ENCODE results near the gene JAM3.

JAM3 gene

DNA sequence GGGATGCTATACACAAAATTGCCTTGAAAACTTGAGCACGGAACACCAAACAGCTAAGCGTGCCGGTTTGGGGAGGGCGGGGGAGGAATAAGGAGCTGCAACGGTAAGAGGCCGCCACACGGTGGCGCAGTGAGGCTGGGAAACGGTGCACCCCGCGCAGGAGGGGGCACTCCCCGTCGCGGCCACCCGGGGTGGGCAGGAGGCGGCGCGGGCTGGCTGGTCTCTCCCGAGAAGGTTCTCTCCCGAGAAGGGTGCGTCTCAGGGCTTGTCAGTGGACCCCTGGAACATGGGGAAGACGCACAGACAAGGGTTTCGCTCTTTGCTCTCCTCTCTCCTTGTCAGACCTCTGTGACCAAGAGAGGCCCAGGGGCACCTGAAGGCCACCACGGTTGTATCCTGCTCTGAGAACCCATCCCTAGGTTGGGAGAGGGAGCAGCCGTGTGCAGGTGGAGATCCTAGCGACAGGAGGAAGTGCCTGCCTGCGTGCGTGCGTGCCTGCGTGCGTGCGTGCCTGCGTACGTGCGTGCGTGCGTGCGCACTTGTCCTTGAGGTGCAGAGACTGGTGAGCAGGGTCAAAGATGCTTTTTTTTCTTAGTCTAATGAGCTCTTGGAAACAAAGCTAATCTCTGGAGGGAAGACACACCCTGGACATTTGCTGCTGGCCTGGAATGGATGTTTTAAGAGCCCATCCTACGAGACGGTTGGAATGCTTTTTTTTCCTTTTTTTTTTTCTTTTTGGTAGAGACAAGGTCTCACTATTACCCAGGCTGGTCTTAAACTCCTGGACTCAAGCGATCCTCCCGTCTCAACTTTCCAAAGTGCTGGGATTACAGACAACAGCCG, 18.1 kb upstream of the JAM3 start:
- H3K9me3 ChIP-seq (ENCODE audit: low read depth, low read length): no peaks in the 10 kb centered on the region
- H3K9ac ChIP-seq (ENCODE audit: insufficient read length): no peak overlapping the region
- no peaks in the 10 kb centered on the region for H3K36me3 ChIP-seq (ENCODE audit: insufficient read depth, low read length)
- DNase-seq (ENCODE audit: low read depth, low spot score): no peak
- H3K4me3 ChIP-seq: peak overlapping the region; percentile 59
- no peak overlapping the region for H3K27ac ChIP-seq
- no peak for TF ChIP-seq FOXP2 (optimal IDR thresholded peaks at IDR 0.05; ENCODE audit: control extremely low read depth, extremely low read length, insufficient read depth)
- no peak for TF ChIP-seq POLR2AphosphoS5 (IDR thresholded peaks at IDR 0.05; ENCODE audit: borderline replicate concordance, low read depth, low read length)

- Histone ChIP-seq H3K27ac (no peak overlapping the region), H3K9ac (ENCODE audit: insufficient read length) (no peak overlapping the region), H3K4me3 (no peak overlapping the region), H3K9me3 (ENCODE audit: low read depth, low read length) (no peaks in the 10 kb centered on the region), H3K36me3 (ENCODE audit: insufficient read depth, low read length) (no peaks in the 10 kb centered on the region)
- no peak for TF ChIP-seq EZH2 (IDR thresholded peaks at IDR 0.05)
- TF ChIP-seq FOXP2 (optimal IDR thresholded peaks at IDR 0.05; ENCODE audit: control extremely low read depth, extremely low read length, insufficient read depth): no peak
- TF ChIP-seq POLR2AphosphoS5 (IDR thresholded peaks at IDR 0.05; ENCODE audit: borderline replicate concordance, low read depth, low read length): no peak
- no peak for DNase-seq (ENCODE audit: low read depth, low spot score)
Observed at GRCh38 chr11:134052395-134052987, 16.4 kb upstream of the JAM3 start.

DNA sequence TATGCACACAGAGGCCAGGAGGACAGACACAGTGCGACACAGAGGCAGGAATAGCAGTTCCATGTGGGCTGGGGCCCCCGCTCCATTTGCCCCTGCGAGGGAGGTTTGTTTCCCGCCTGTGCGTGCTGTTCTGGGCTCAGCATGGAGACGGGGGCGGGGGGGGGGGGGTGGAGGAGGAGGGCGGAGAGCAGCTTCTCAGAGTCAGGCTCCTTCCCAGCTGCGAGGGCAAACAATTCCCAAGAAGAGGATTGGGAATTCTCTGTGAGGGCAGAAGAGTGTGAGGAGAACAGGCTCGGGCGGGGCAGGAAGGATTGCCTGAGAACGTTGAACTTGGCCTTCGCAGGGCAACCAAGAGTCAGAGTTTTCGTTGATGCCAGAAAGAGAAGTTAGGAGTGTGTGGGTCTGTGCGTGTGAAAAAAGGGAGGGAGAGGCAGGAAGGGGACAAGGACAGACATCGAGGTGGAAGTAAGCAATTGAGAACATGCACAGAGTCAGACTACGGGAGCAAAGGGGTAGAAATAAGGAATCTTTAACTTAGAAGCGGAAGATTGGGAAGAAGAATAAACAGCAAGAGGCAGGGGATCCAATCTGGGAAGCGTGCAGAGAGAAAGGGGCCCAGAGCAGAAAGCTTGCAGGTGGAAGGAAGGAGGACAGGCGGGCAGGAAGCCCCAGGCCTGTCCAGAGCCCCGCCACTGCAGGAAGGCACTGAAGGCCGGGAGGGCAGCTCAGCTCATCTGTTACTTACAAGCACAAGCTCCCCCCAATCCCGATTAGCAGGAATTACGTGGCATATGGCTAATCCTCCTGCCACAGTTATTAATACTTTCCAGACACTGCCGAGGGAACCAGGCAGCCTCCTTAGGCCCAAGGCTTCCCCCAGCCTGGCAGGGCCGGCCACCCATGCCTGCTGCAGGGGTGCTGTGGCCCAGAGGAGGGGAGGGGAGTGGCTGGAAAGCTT, 15.6 kb upstream of the JAM3 start:
- no peaks in the 10 kb centered on the region for H3K36me3 ChIP-seq (ENCODE audit: insufficient read depth, low read length)
- no peak overlapping the region for H3K27ac ChIP-seq
- no peak for DNase-seq (ENCODE audit: low read depth, low spot score)
- no peaks in the 10 kb centered on the region for H3K9me3 ChIP-seq (ENCODE audit: low read depth, low read length)
- TF ChIP-seq POLR2AphosphoS5 (IDR thresholded peaks at IDR 0.05; ENCODE audit: borderline replicate concordance, low read depth, low read length): no peak
- no peak for TF ChIP-seq EZH2 (IDR thresholded peaks at IDR 0.05)
- TF ChIP-seq FOXP2 (optimal IDR thresholded peaks at IDR 0.05; ENCODE audit: control extremely low read depth, extremely low read length, insufficient read depth): no peak
- H3K9ac ChIP-seq (ENCODE audit: insufficient read length): no peak overlapping the region
- H3K4me3 ChIP-seq: no peak overlapping the region

DNA sequence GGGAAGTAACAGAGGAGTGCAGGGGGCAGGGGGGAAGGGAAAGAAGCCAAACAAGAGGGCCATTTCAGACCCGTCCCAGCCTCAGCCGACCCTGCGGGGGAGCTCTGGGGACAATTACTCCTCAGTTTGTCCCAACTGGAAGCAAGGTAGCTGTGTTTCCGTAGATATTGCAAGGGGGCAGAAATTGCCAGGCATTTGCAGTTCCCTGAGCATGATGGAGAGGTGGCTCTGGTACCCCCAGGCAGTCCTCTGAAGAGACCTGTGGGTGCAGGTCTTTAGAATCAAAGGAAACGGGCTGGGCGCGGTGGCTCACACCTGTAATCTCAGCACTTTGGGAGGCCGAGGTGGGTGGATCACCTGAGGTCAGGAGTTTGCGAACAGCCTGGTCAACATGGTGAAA, 13.8 kb upstream of the JAM3 start:
- Histone ChIP-seq H3K9ac (ENCODE audit: insufficient read length) (no peak overlapping the region), H3K9me3 (ENCODE audit: low read depth, low read length) (no peaks in the 10 kb centered on the region), H3K36me3 (ENCODE audit: insufficient read depth, low read length) (no peaks in the 10 kb centered on the region), H3K27ac (no peak overlapping the region), H3K4me3 (no peak overlapping the region)
- no peak for DNase-seq (ENCODE audit: low read depth, low spot score)
- TF ChIP-seq POLR2AphosphoS5 (IDR thresholded peaks at IDR 0.05; ENCODE audit: borderline replicate concordance, low read depth, low read length): no peak
- TF ChIP-seq FOXP2 (optimal IDR thresholded peaks at IDR 0.05; ENCODE audit: control extremely low read depth, extremely low read length, insufficient read depth): no peak
- TF ChIP-seq EZH2 (IDR thresholded peaks at IDR 0.05): no peak

DNA sequence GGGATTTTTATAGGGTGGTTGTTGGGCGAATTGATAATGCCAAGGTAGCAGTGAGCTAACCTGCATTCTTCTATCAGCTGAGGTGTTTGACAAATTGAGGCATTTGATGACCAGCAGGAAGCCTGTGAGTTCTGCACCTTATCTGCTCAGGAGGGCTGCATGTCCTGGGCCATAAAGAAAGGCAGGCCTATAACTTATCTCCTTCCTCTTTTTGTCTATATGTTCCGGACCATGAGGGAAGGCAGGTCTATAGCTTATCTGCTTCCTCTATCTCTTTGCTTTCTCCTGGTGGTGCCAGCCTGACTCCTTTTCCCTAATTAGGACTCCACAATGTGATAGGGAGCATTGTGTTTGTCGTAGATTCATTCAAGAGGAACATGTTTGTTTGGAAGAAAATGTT, 8.6 kb upstream of the JAM3 start:
- no peak for DNase-seq (ENCODE audit: low read depth, low spot score)
- TF ChIP-seq EZH2 (IDR thresholded peaks at IDR 0.05): no peak
- TF ChIP-seq FOXP2 (optimal IDR thresholded peaks at IDR 0.05; ENCODE audit: control extremely low read depth, extremely low read length, insufficient read depth): no peak
- no peak for TF ChIP-seq POLR2AphosphoS5 (IDR thresholded peaks at IDR 0.05; ENCODE audit: borderline replicate concordance, low read depth, low read length)
- no peak overlapping the region for H3K9ac ChIP-seq (ENCODE audit: insufficient read length)
- H3K36me3 ChIP-seq (ENCODE audit: insufficient read depth, low read length): no peaks in the 10 kb centered on the region
- no peaks in the 10 kb centered on the region for H3K9me3 ChIP-seq (ENCODE audit: low read depth, low read length)
- H3K4me3 ChIP-seq: no peak overlapping the region
- no peak overlapping the region for H3K27ac ChIP-seq

GRCh38 chr11:134062265-134063123, 6.4 kb upstream of the JAM3 start:
- H3K9ac ChIP-seq (ENCODE audit: insufficient read length): no peak overlapping the region
- no peaks in the 10 kb centered on the region for H3K36me3 ChIP-seq (ENCODE audit: insufficient read depth, low read length)
- H3K9me3 ChIP-seq (ENCODE audit: low read depth, low read length): no peaks in the 10 kb centered on the region
- no peak overlapping the region for H3K27ac ChIP-seq
- TF ChIP-seq POLR2AphosphoS5 (IDR thresholded peaks at IDR 0.05; ENCODE audit: borderline replicate concordance, low read depth, low read length): no peak
- TF ChIP-seq FOXP2 (optimal IDR thresholded peaks at IDR 0.05; ENCODE audit: control extremely low read depth, extremely low read length, insufficient read depth): no peak
- TF ChIP-seq EZH2 (IDR thresholded peaks at IDR 0.05): no peak
- no peak overlapping the region for H3K4me3 ChIP-seq
- no peak for DNase-seq (ENCODE audit: low read depth, low spot score)

- no peaks in the 10 kb centered on the region for H3K9me3 ChIP-seq (ENCODE audit: low read depth, low read length)
- no peak overlapping the region for H3K4me3 ChIP-seq
- no peaks in the 10 kb centered on the region for H3K36me3 ChIP-seq (ENCODE audit: insufficient read depth, low read length)
- TF ChIP-seq EZH2 (IDR thresholded peaks at IDR 0.05): no peak
- no peak for TF ChIP-seq FOXP2 (optimal IDR thresholded peaks at IDR 0.05; ENCODE audit: control extremely low read depth, extremely low read length, insufficient read depth)
- no peak for TF ChIP-seq POLR2AphosphoS5 (IDR thresholded peaks at IDR 0.05; ENCODE audit: borderline replicate concordance, low read depth, low read length)
- no peak overlapping the region for H3K27ac ChIP-seq
- no peak overlapping the region for H3K9ac ChIP-seq (ENCODE audit: insufficient read length)
- DNase-seq (ENCODE audit: low read depth, low spot score): no peak
Observed at GRCh38 chr11:134063124-134063495, 5.8 kb upstream of the JAM3 start.

All from SK-N-MC (cell line).